T-cell (primary cell): ENCODE data around the gene ING4. TPM values are rescaled to one million over a fixed set of nuclear protein-coding genes. Genes with fewer than 3 reads are reported as not detected.
A peak's percentile ranks its signal among the peaks of the same experiment; 100 is the strongest.
"Not testable (repeated sequence)": the region's sequence is repeated elsewhere in the genome, so short reads cannot be mapped to it uniquely, and the experiment has no call there.

Experiments
- ATAC-seq, 4 experiments: fragments of 200-7000 bp in 3 of 4; fragments of 150-1000 bp in 1 of 4; cut with Tn5 transposase; replicated peaks in 1 of 4; 1 replicate in 3 of 4; 2 replicates in 1 of 4; pipeline ENCODE4 v1.10.0; 2021; ENCODE audit warnings: moderate library complexity in 3 of 4, mild to moderate bottlenecking in 2 of 4, moderate number of reproducible peaks in 1 of 4
- CTCF ChIA-PET, 2 donors: fragments of 300-600 bp; sonication (Branson Sonifier 250); formaldehyde crosslinking; loops; one replicate each; lab custom pipeline; 2022; ENCODE audit warnings: antibody characterized with exemption in 2 of 2; lab: Charles Lee
- POLR2A ChIA-PET, 2 donors: fragments of 300-600 bp; sonication (Branson Sonifier 250); formaldehyde crosslinking; loops; one replicate each; lab custom pipeline; 2022; ENCODE audit warnings: antibody characterized with exemption in 2 of 2; lab: Charles Lee
- DNase-seq, 35 experiments: peaks; one replicate each; pipeline versions ENCODE4 v3.0.0 to v3.0.0-alpha.2; 2013 to 2023
- H3K27ac ChIP-seq: one replicate; pipeline ENCODE4 v1.5.1; 2013; ENCODE audit warnings: low read length
- H3K27me3 ChIP-seq, 2 experiments: replicated peaks in 1 of 2; 1 replicate in 1 of 2; 2 replicates in 1 of 2; pipeline versions ENCODE4 v1.6.1 to v1.7.0; 2013; ENCODE audit warnings: low read length in 1 of 2, mixed read lengths in 1 of 2; ENCODE audit not compliant: control insufficient read depth in 2 of 2, insufficient read depth in 2 of 2; ENCODE audit errors: extremely low read depth in 1 of 2
- H3K36me3 ChIP-seq, 2 donors: 1 replicate in 1 of 2; 2 replicates in 1 of 2; pipeline versions ENCODE4 v1.6.1 to v1.7.0; 2013; ENCODE audit warnings: low read length in 1 of 2; ENCODE audit not compliant: control insufficient read depth in 2 of 2, insufficient read depth in 1 of 2; ENCODE audit errors: extremely low read depth in 1 of 2
- H3K4me1 ChIP-seq, 2 experiments: 1 replicate in 1 of 2; 2 replicates in 1 of 2; pipeline versions ENCODE4 v1.6.1 to v1.7.0; 2013; ENCODE audit warnings: low read length in 2 of 2, mixed read lengths in 1 of 2; ENCODE audit not compliant: insufficient read depth in 2 of 2, control insufficient read depth in 1 of 2; ENCODE audit errors: extremely low read depth in 1 of 2
- H3K4me3 ChIP-seq, 2 donors: 1 replicate in 1 of 2; 2 replicates in 1 of 2; pipeline versions ENCODE4 v1.5.1 to v1.7.0; 2013; ENCODE audit warnings: mild to moderate bottlenecking in 2 of 2, low read length in 1 of 2, moderate library complexity in 1 of 2; ENCODE audit not compliant: control insufficient read depth in 1 of 2; ENCODE audit errors: extremely low read depth in 1 of 2
- H3K9me3 ChIP-seq: 2 replicates; pipeline ENCODE4 v1.7.0; 2013
- H3K27ac Mint-ChIP-seq, 2 donors: one replicate each; pipeline ENCODE4 v1.8.0; 2020 to 2021; ENCODE audit warnings: mild to moderate bottlenecking in 2 of 2, mixed read lengths in 2 of 2
- H3K27me3 Mint-ChIP-seq, 2 donors: one replicate each; pipeline ENCODE4 v1.8.0; 2021 to 2022; ENCODE audit warnings: mixed read lengths in 2 of 2
- H3K36me3 Mint-ChIP-seq: one replicate; pipeline ENCODE4 v1.8.0; 2021; ENCODE audit warnings: mixed read lengths
- H3K4me1 Mint-ChIP-seq, 3 donors: one replicate each; pipeline ENCODE4 v1.8.0; 2020 to 2022; ENCODE audit warnings: mixed read lengths in 3 of 3, mild to moderate bottlenecking in 1 of 3
- H3K4me3 Mint-ChIP-seq, 3 donors: one replicate each; pipeline ENCODE4 v1.8.0; 2020 to 2022; ENCODE audit warnings: mild to moderate bottlenecking in 3 of 3, mixed read lengths in 3 of 3, moderate library complexity in 3 of 3
- H3K9me3 Mint-ChIP-seq, 3 donors: one replicate each; pipeline ENCODE4 v1.8.0; 2020 to 2022; ENCODE audit warnings: mixed read lengths in 3 of 3
- WGBS: methylation state at CpG from one replicate; pipeline ENCODE4 v1.1.5; 2013; ENCODE audit warnings: missing lambda C conversion rate; ENCODE audit not compliant: insufficient coverage; 5-methylcytosine and 5-hydroxymethylcytosine counted together
- total RNA-seq, 35 experiments: library from RNA in 6 of 35; stranded (reverse) in 6 of 35; fragments of 120-200 nt in 1 of 35; gene quantifications; one replicate each; pipeline versions ENCODE4 v1.2.1 to v1.2.4 and lab custom pipeline; 2013 to 2026

ING4 gene
- 10 to 100 TPM; 34.0 to 71.3 (median 64.5) TPM for total RNA-seq
- 63.1 TPM for total RNA-seq (2013)
- 6.8 to 72.9 (median 26.4) reads per million in 29 experiments for total RNA-seq (lab: John Stamatoyannopoulos, UW)

DNA sequence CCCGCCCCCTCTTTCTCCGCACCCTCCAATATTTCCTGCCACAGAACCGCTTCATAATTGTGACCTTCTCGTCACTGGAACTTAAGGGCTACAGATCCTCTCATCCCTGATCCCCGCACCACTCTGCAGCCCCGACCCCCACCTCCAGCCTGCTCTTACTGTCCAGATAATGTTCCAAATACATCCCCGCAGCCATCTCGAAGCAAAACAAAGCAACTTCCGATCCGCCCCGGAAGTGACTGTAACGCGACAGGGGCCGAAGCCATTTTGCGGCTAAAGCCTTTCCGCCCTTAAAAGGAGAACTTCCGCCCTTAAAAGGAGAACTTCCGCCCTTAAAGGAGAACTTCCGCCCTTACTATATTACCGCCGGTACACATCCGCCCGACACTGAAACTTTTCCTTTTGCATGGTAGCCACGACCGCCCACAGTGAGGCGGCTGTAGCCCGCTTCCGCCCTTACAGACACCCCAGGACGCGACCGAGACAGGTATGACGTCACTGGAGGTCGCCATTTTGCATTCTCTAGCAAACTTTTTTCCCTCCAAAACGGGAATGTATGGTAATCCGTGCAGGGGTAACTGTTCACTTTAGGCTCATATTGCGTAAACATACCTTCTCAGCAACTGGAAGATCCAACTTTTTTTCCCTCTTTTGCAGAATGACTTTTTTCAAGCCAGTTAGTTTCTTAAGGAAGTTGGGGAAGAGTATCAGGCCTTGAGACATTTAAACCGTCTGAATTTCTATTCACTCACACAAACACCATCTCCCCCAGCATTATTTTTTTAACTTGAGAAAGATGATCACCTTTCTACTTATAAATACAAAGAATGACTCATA, at the start of gene ING4:
TSS of gene ING4 (minus strand) at position 214 of the 837 bp plus-strand sequence. CDS start at position 196, 18 bp downstream.
- ChIA-PET POLR2A (interaction anchor here (0.7 to 1.3 kb wide), 2 partner anchors 26 to 27 kb away, joined by 3 to 12 read pairs; partner anchors contain the start of gene ZNF384 (in 1 of the 2)), CTCF (interaction anchor here (0.6 to 1.3 kb wide), 7 partner anchors 10 to 203 kb away, joined by 3 to 12 read pairs (median 3); partner anchors contain the start of gene ZNF384 (in 1 of the 2))
- ATAC-seq (peak; percentile 98 to 99 (median 99)), DNase-seq (peak; percentile 80 to 99 (median 97))
- no peaks in the 10 kb centered on the region for H3K27me3 ChIP-seq
- Mint-ChIP-seq H3K36me3 (peaks cover 20% of the 10 kb centered on the region), H3K9me3 (peaks cover 0 to 2% (median 0%) of the 10 kb centered on the region in 3 donors), H3K4me1 (peaks cover 36 to 40% (median 38%) of the 10 kb centered on the region in 3 donors), H3K27me3 (no peaks in the 10 kb centered on the region), H3K27ac (peak within 1 kb of the TSS; percentile 93 to 98), H3K4me3 (peak within 1 kb of the TSS; percentile 91 to 93 (median 91))
- peaks cover 10 to 16% of the 10 kb centered on the region in 2 experiments for H3K4me1 ChIP-seq
- 0% methylated on average over 28 of the region's 37 CpGs for WGBS
- peaks cover 3 to 19% of the 10 kb centered on the region in 2 donors for H3K36me3 ChIP-seq
- H3K9me3 ChIP-seq = no peaks in the 10 kb centered on the region
- peak within 1 kb of the TSS; percentile 81 to 89 for H3K4me3 ChIP-seq
- H3K27ac ChIP-seq = peak within 1 kb of the TSS; percentile 84

DNA sequence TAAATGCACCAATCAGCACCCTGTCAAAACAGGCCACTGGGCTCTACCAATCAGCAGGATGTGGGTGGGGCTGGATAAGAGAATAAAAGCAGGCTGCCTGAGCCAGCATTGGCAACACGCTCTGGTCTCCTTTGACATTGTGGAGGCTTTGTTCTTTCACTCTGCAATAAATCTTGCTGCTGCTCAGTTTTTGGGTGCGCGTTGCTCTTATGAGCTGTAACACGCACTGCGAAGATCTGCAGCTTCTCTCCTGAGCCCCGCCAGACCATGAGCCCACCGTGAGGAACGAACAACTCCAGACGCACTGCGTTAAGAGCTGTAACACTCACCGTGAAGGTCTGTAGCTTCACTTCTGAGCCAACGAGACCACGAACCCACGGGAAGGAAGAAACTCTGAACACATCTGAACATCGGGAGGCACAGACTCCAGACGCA, 46.1 kb upstream of the ING4 start:
- 28% methylated on average over 16 of the region's 16 CpGs for WGBS
- H3K9me3 Mint-ChIP-seq = no peaks in the 10 kb centered on the region
- peak overlapping the region; percentile 61 to 79 for H3K27ac Mint-ChIP-seq
- ChIA-PET POLR2A (interaction anchor here in 1 of 2 donors (0.6 kb wide), 1 partner anchor 18 kb away, joined by 6 read pairs; no protein-coding TSS in a partner anchor), CTCF (interaction anchor here (0.6 to 1.2 kb wide), 2 partner anchors 58 to 143 kb away, joined by 3 read pairs; partner anchors contain the start of gene USP5 (in 1 of the 2))
- H3K36me3 ChIP-seq = no peaks in the 10 kb centered on the region
- peak; percentile 45 to 68 (median 56) for ATAC-seq
- H3K9me3 ChIP-seq = no peaks in the 10 kb centered on the region
- no peaks in the 10 kb centered on the region for H3K36me3 Mint-ChIP-seq
- peak overlapping the region; percentile 60 to 82 (median 61) for H3K4me3 Mint-ChIP-seq
- H3K4me1 ChIP-seq = peaks cover 4 to 9% of the 10 kb centered on the region in 2 experiments
- peak overlapping the region in 1 of 2 donors; percentile 41 for H3K4me3 ChIP-seq
- H3K4me1 Mint-ChIP-seq = peaks cover 7 to 8% (median 7%) of the 10 kb centered on the region in 3 donors
- peaks cover 12 to 38% of the 10 kb centered on the region in 2 donors for H3K27me3 Mint-ChIP-seq
- peak in 15 of 35 experiments; percentile 10 to 70 (median 36) for DNase-seq
- peak overlapping the region; percentile 65 for H3K27ac ChIP-seq
- H3K27me3 ChIP-seq = peaks cover 3 to 48% of the 10 kb centered on the region in 2 experiments

DNA sequence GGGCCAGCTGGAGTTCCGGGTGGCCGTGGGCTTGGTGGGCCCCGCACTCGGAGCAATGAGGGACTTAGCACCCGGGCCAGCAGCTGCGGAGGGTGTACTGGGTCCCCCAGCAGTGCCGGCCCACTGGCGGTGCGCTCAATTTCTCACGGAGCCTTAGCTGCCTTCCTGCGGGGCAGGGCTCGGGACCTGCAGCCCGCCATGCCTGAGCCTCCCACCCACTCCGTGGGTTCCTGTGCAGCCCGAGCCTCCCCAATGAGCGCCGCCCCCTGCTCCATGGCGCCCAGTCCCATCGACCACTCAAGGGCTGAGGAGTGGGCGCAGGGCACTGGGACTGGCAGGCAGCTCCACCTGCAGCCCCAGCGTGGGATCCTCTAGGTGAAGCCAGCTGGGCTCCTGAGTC, 45.4 kb upstream of the ING4 start:
- CTCF ChIA-PET = interaction anchor here in 1 of 2 donors (1.2 kb wide), 1 partner anchor 58 kb away, joined by 3 read pairs; no protein-coding TSS in a partner anchor
- WGBS = 94% methylated on average over 20 of the region's 21 CpGs

DNA sequence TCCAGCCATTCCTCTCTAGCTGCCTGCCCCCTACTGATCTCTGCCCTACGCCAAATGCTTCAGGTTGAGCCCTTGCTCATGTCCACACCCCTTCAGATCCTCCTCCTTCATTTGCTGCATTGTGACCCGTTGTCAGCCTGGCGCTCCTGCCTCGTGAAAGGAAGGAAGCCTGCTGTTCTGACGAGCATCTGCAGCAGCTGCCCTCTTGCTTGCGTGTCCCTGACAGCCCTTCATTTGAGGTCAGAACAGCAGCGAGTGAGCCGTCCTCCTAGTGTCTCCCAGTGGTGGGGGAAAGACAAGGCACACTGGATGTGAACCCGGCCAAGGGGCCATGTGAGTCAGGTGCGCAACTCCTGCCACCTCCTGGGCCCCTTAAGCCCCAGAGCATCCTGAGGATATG, 40.7 kb upstream of the ING4 start:
- no peaks in the 10 kb centered on the region for H3K9me3 Mint-ChIP-seq
- H3K4me3 Mint-ChIP-seq = no peak overlapping the region
- H3K27me3 Mint-ChIP-seq = peaks cover 44 to 67% of the 10 kb centered on the region in 2 donors

More for the DNA sequence above, 45.4 kb upstream of the ING4 start:
- H3K9me3 Mint-ChIP-seq, POLR2A ChIA-PET, ATAC-seq, H3K4me1 ChIP-seq, H3K9me3 ChIP-seq, H3K4me3 Mint-ChIP-seq, H3K27ac Mint-ChIP-seq, H3K27ac ChIP-seq, H3K36me3 Mint-ChIP-seq, H3K36me3 ChIP-seq, H3K4me3 ChIP-seq, DNase-seq, H3K4me1 Mint-ChIP-seq: not testable (repeated sequence)
- peaks cover 5 to 50% of the 10 kb centered on the region in 2 experiments for H3K27me3 ChIP-seq
- H3K27me3 Mint-ChIP-seq = peaks cover 18 to 44% of the 10 kb centered on the region in 2 donors

DNA sequence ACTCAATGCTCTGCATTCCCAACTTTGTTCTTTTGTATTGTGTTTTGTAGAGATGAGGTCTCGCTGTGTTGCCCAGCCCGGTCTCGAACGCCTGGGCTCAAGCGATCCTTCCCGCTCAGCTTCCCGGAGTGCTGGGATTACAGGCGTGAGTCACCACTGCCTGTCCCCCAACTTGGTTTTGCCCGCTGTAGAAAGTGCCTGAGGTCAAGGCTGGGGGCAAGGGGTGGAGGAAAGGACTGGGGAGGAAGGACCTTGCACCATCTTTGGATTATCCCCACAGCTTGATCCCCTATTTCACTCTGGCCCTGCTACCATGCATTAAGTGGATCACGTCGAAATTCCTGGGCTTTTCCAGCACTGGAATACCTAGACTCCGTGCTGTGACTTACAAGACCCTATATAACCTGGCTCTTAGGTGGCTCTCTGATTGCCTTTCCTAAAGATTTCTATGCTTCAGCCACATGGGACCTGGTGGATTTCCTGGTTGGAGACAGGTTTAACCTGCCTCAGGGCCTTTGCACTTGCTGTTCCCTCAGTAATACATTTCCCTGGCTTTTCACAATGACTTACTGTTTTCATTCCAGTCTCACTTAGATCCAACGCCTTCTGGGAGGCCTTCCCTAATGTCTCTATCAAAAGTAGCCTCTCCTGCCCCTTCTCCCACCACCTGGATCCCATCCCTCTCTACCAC, 38.3 kb upstream of the ING4 start:
- WGBS = 37% methylated on average over 11 of the region's 13 CpGs
- CTCF ChIA-PET = no interaction called here
- DNase-seq (no peak), ATAC-seq (no peak)
- H3K4me1 ChIP-seq = peaks cover 7 to 23% of the 10 kb centered on the region in 2 experiments
- Mint-ChIP-seq H3K36me3 (no peaks in the 10 kb centered on the region), H3K4me3 (peak overlapping the region; percentile 70 to 80 (median 76)), H3K27me3 (peaks cover 44 to 63% of the 10 kb centered on the region in 2 donors), H3K27ac (peak overlapping the region in 1 of 2 donors; percentile 10), H3K9me3 (no peaks in the 10 kb centered on the region), H3K4me1 (peaks cover 18 to 40% (median 20%) of the 10 kb centered on the region in 3 donors)
- H3K4me3 ChIP-seq = peak overlapping the region; percentile 33 to 57
- no peaks in the 10 kb centered on the region for H3K9me3 ChIP-seq
- no peak overlapping the region for H3K27ac ChIP-seq
- peaks cover 23 to 71% of the 10 kb centered on the region in 2 experiments for H3K27me3 ChIP-seq
- H3K36me3 ChIP-seq = no peaks in the 10 kb centered on the region
- POLR2A ChIA-PET = no interaction called here

More for the DNA sequence above, 40.7 kb upstream of the ING4 start:
- ATAC-seq (no peak), DNase-seq (no peak)
- Histone ChIP-seq H3K36me3 (no peaks in the 10 kb centered on the region), H3K4me1 (peaks cover 7 to 17% of the 10 kb centered on the region in 2 experiments), H3K4me3 (no peak overlapping the region), H3K27me3 (peaks cover 21 to 75% of the 10 kb centered on the region in 2 experiments), H3K27ac (no peak overlapping the region), H3K9me3 (no peaks in the 10 kb centered on the region)
- Mint-ChIP-seq H3K27ac (no peak overlapping the region), H3K36me3 (no peaks in the 10 kb centered on the region), H3K4me1 (peaks cover 13 to 25% (median 20%) of the 10 kb centered on the region in 3 donors)
- CTCF ChIA-PET = no interaction called here
- POLR2A ChIA-PET = interaction anchor here in 1 of 2 donors (0.6 kb wide), 1 partner anchor 160 kb away, joined by 3 read pairs; no protein-coding TSS in a partner anchor
- WGBS = 13% methylated on average over 8 of the region's 10 CpGs
